ENCODE measurements around the gene BDH1. TPM values are rescaled to one million over a fixed set of nuclear protein-coding genes. Genes with fewer than 3 reads are reported as not detected.

Gene BDH1
- total and polyA plus RNA-seq, 2 of the 13 experiments (the other 11 are each of a cell fraction or from before 2014, with no cell fraction given) = 21.2 to 71.9 TPM

GRCh38 chr3:197583371-197583770 is 27.6 kb upstream of the BDH1 start (continued):
- no peak for TF ChIP-seq FOXP1 (IDR thresholded peaks at IDR 0.05)
- TF ChIP-seq FOXP1 (CRISPR knock-in tag; IDR thresholded peaks at IDR 0.05) = no peak
- TF ChIP-seq THAP7 (CRISPR knock-in tag; IDR thresholded peaks at IDR 0.05) = no peak
- TF ChIP-seq STAG1 (CRISPR knock-in tag; IDR thresholded peaks at IDR 0.05) = no peak

- no peak overlapping the region for H3K4me3 ChIP-seq (replicated peaks in 1 of 3; ENCODE audit: insufficient read depth in 1 of 3, low read depth in 2 of 3, low read length in 3 of 3)
- in situ Hi-C loops (cut with HindIII; ENCODE audit: extremely low pct_ligation_motif_present, low pct_unique_long_range_greater_than_20kb) (no loop called here), intact Hi-C loops (cut with micrococcal nuclease; ENCODE audit: unreplicated experiment) (no loop called here)
- H3K4me1 ChIP-seq (ENCODE audit: insufficient read depth, low read length) = peaks cover 23% of the 10 kb centered on the region
- H2AFZ ChIP-seq (ENCODE audit: low read length) = no peak overlapping the region
- H3K27me3 ChIP-seq (ENCODE audit: control insufficient read depth in 1 of 2, insufficient read depth in 2 of 2, low read length in 2 of 2) = no peaks in the 10 kb centered on the region
- ChIA-PET CTCF (ENCODE audit: low intra/inter-chr PET ratio, low total read pairs) (no interaction called here), POLR2A (interaction anchor here (1.7 kb wide), 1 partner anchor 10 kb away, joined by 7 read pairs; no protein-coding TSS in a partner anchor)
- no peak overlapping the region for H3K27ac ChIP-seq (ENCODE audit: extremely low read length, insufficient read depth, low read length)
- DNase-seq (ENCODE audit: low spot score) (no peak), FAIRE-seq (no peak), ATAC-seq (no peak)
- H3K36me3 ChIP-seq (replicated peaks in 1 of 2; ENCODE audit: control insufficient read depth in 1 of 2, insufficient read depth in 2 of 2, low read length in 2 of 2) = no peaks in the 10 kb centered on the region
- WGBS (ENCODE audit: low lambda C conversion rate) = 93% methylated on average over 9 of the region's 9 CpGs
- no peaks in the 10 kb centered on the region for H4K20me1 ChIP-seq (ENCODE audit: insufficient read depth, low read length)
- TF ChIP-seq ZNF713 (CRISPR knock-in tag; IDR thresholded peaks at IDR 0.05) (no peak), ZNF460 (CRISPR knock-in tag; IDR thresholded peaks at IDR 0.05; ENCODE audit: borderline replicate concordance) (no peak), ZNF136 (CRISPR knock-in tag; IDR thresholded peaks at IDR 0.05; ENCODE audit: low read depth) (no peak), ZNF282 (IDR thresholded peaks at IDR 0.05; ENCODE audit: partially characterized antibody) (no peak), ZNF17 (CRISPR knock-in tag; IDR thresholded peaks at IDR 0.05) (no peak), ZBTB14 (CRISPR knock-in tag; IDR thresholded peaks at IDR 0.05) (no peak), TEF (CRISPR knock-in tag; IDR thresholded peaks at IDR 0.05) (no peak), GLI4 (CRISPR knock-in tag; IDR thresholded peaks at IDR 0.05; ENCODE audit: borderline replicate concordance) (no peak), BCL3 (CRISPR knock-in tag; IDR thresholded peaks at IDR 0.05) (no peak), ZNF652 (CRISPR knock-in tag; IDR thresholded peaks at IDR 0.05; ENCODE audit: borderline replicate concordance, low read depth) (no peak), JARID2 (CRISPR knock-in tag; IDR thresholded peaks at IDR 0.05; ENCODE audit: insufficient replicate concordance) (no peak)
- no TSS peak for BruUV-seq (replicated peaks)
- H3K4me2 ChIP-seq (ENCODE audit: low read depth, low read length) = no peak overlapping the region
- no peak overlapping the region for H3K9ac ChIP-seq (ENCODE audit: insufficient read depth, low read depth, low read length)
- no peaks in the 10 kb centered on the region for H3K79me2 ChIP-seq (ENCODE audit: insufficient read depth, low read length)
- no peaks in the 10 kb centered on the region for H3K9me3 ChIP-seq (ENCODE audit: low read length)
These were observed 24.5 kb upstream of the BDH1 start for GRCh38 chr3:197580253-197580691.
